Activated T-helper 17 cell treated with anti-CD3 and anti-CD28 coated beads, Interleukin-2, amount 50 U/mL, for 72 hours (primary cell): ENCODE results near the gene CAMK2G. TPM values are rescaled to one million over a fixed set of nuclear protein-coding genes. Genes with fewer than 3 reads are reported as not detected.
A peak's percentile ranks its signal among the peaks of the same experiment; 100 is the strongest.
"Not testable (repeated sequence)": the region's sequence is repeated elsewhere in the genome, so short reads cannot be mapped to it uniquely, and the experiment has no call there.

ENCODE experiments used
- ATAC-seq: fragments of 150-1000 bp; cut with Tn5 transposase; replicated peaks from 2 replicates; pipeline ENCODE4 v1.10.0; 2021; ENCODE audit warnings: mild to moderate bottlenecking, moderate library complexity
- H3K27ac Mint-ChIP-seq: one replicate; pipeline ENCODE4 v1.8.0; 2022; ENCODE audit warnings: mixed read lengths
- H3K27me3 Mint-ChIP-seq: one replicate; pipeline ENCODE4 v1.8.0; 2022; ENCODE audit warnings: mixed read lengths
- H3K36me3 Mint-ChIP-seq: one replicate; pipeline ENCODE4 v1.8.0; 2022; ENCODE audit warnings: low read depth, mild to moderate bottlenecking, mixed read lengths
- H3K4me1 Mint-ChIP-seq: one replicate; pipeline ENCODE4 v1.8.0; 2022; ENCODE audit warnings: mixed read lengths
- H3K4me3 Mint-ChIP-seq: one replicate; pipeline ENCODE4 v1.8.0; 2022; ENCODE audit warnings: mild to moderate bottlenecking, mixed read lengths
- H3K9me3 Mint-ChIP-seq: one replicate; pipeline ENCODE4 v1.8.0; 2022; ENCODE audit warnings: mixed read lengths
- total RNA-seq, 2 donors: library from RNA; stranded (reverse); gene quantifications; one replicate each; pipeline ENCODE4 v1.2.3, GENCODE V29; 2022

CAMK2G gene
- total RNA-seq, 2 donors from 2014 or later, result 19.5 to 23.2 TPM

- ATAC-seq, result no peak
- Mint-ChIP-seq H3K27me3 (no peaks in the 10 kb centered on the region), H3K4me1 (no peaks in the 10 kb centered on the region), H3K4me3 (no peak overlapping the region), H3K36me3 (peaks cover 73% of the 10 kb centered on the region), H3K27ac (peak overlapping the region; percentile 36), H3K9me3 (no peaks in the 10 kb centered on the region)
Measured at GRCh38 chr10:73838827-73839226, 35.5 kb downstream of the CAMK2G start.

- no peaks in the 10 kb centered on the region for H3K4me1 Mint-ChIP-seq
- no peak for ATAC-seq
- H3K9me3 Mint-ChIP-seq, result no peaks in the 10 kb centered on the region
- peaks cover 66% of the 10 kb centered on the region for H3K36me3 Mint-ChIP-seq
- H3K27me3 Mint-ChIP-seq, result no peaks in the 10 kb centered on the region
- no peak overlapping the region for H3K4me3 Mint-ChIP-seq
- no peak overlapping the region for H3K27ac Mint-ChIP-seq
Measured at GRCh38 chr10:73838008-73838567, 36.3 kb downstream of the CAMK2G start.

GRCh38 chr10:73837072-73837471, 37.3 kb downstream of the CAMK2G start:
- Mint-ChIP-seq H3K27me3 (no peaks in the 10 kb centered on the region), H3K4me3 (no peak overlapping the region), H3K36me3 (peaks cover 56% of the 10 kb centered on the region), H3K4me1 (no peaks in the 10 kb centered on the region), H3K27ac (peak overlapping the region; percentile 46), H3K9me3 (no peaks in the 10 kb centered on the region)
- ATAC-seq, result no peak

- H3K27me3 Mint-ChIP-seq, result no peaks in the 10 kb centered on the region
Measured at GRCh38 chr10:73836427-73836980, 37.9 kb downstream of the CAMK2G start.

GRCh38 chr10:73829090-73829489, 45.3 kb downstream of the CAMK2G start:
- not testable (repeated sequence) for H3K4me1 Mint-ChIP-seq, H3K4me3 Mint-ChIP-seq, H3K27ac Mint-ChIP-seq, H3K9me3 Mint-ChIP-seq, ATAC-seq, H3K36me3 Mint-ChIP-seq, H3K27me3 Mint-ChIP-seq

More at GRCh38 chr10:73836427-73836980, 37.9 kb downstream of the CAMK2G start:
- ATAC-seq, result no peak
- Mint-ChIP-seq H3K4me3 (no peak overlapping the region), H3K9me3 (no peaks in the 10 kb centered on the region), H3K36me3 (peaks cover 50% of the 10 kb centered on the region), H3K27ac (peak overlapping the region; percentile 46), H3K4me1 (no peaks in the 10 kb centered on the region)

GRCh38 chr10:73828161-73828560, 46.2 kb downstream of the CAMK2G start:
- no peaks in the 10 kb centered on the region for H3K9me3 Mint-ChIP-seq
- H3K4me3 Mint-ChIP-seq, result no peak overlapping the region
- peaks cover 6% of the 10 kb centered on the region for H3K36me3 Mint-ChIP-seq
- no peaks in the 10 kb centered on the region for H3K4me1 Mint-ChIP-seq
- ATAC-seq, result no peak
- H3K27ac Mint-ChIP-seq, result peak overlapping the region; percentile 23
- no peaks in the 10 kb centered on the region for H3K27me3 Mint-ChIP-seq

- H3K9me3 Mint-ChIP-seq, result no peaks in the 10 kb centered on the region
- no peaks in the 10 kb centered on the region for H3K4me1 Mint-ChIP-seq
- no peak for ATAC-seq
- H3K4me3 Mint-ChIP-seq, result no peak overlapping the region
- H3K36me3 Mint-ChIP-seq, result peaks cover 10% of the 10 kb centered on the region
- H3K27me3 Mint-ChIP-seq, result no peaks in the 10 kb centered on the region
- peak overlapping the region; percentile 23 for H3K27ac Mint-ChIP-seq
Measured at GRCh38 chr10:73827346-73828089, 46.8 kb downstream of the CAMK2G start.

- Mint-ChIP-seq H3K27ac (peak overlapping the region; percentile 41), H3K4me3 (no peak overlapping the region), H3K36me3 (peaks cover 12% of the 10 kb centered on the region), H3K27me3 (no peaks in the 10 kb centered on the region), H3K4me1 (no peaks in the 10 kb centered on the region), H3K9me3 (no peaks in the 10 kb centered on the region)
- ATAC-seq, result no peak
Measured at GRCh38 chr10:73824146-73824725, 50.1 kb downstream of the CAMK2G start.

GRCh38 chr10:73823391-73823790, 51.0 kb downstream of the CAMK2G start:
- Mint-ChIP-seq H3K4me1 (no peaks in the 10 kb centered on the region), H3K4me3 (no peak overlapping the region), H3K9me3 (no peaks in the 10 kb centered on the region), H3K27me3 (no peaks in the 10 kb centered on the region), H3K36me3 (peaks cover 12% of the 10 kb centered on the region), H3K27ac (peak overlapping the region; percentile 41)
- ATAC-seq, result no peak

- Mint-ChIP-seq H3K9me3 (no peaks in the 10 kb centered on the region), H3K27ac (peak overlapping the region; percentile 54)
- no peak for ATAC-seq
Measured at GRCh38 chr10:73819513-73820093, 54.8 kb downstream of the CAMK2G start.

GRCh38 chr10:73819081-73819480, 55.3 kb downstream of the CAMK2G start:
- Mint-ChIP-seq H3K4me3 (no peak overlapping the region), H3K27ac (peak overlapping the region; percentile 54), H3K36me3 (peaks cover 27% of the 10 kb centered on the region), H3K27me3 (no peaks in the 10 kb centered on the region), H3K4me1 (no peaks in the 10 kb centered on the region), H3K9me3 (no peaks in the 10 kb centered on the region)
- no peak for ATAC-seq

More at GRCh38 chr10:73819513-73820093, 54.8 kb downstream of the CAMK2G start:
- peaks cover 27% of the 10 kb centered on the region for H3K36me3 Mint-ChIP-seq
- no peaks in the 10 kb centered on the region for H3K4me1 Mint-ChIP-seq
- no peaks in the 10 kb centered on the region for H3K27me3 Mint-ChIP-seq
- H3K4me3 Mint-ChIP-seq, result no peak overlapping the region

- Mint-ChIP-seq H3K36me3 (peaks cover 32% of the 10 kb centered on the region), H3K4me1 (no peaks in the 10 kb centered on the region), H3K9me3 (no peaks in the 10 kb centered on the region), H3K4me3 (no peak overlapping the region), H3K27me3 (no peaks in the 10 kb centered on the region), H3K27ac (peak overlapping the region; percentile 52)
- no peak for ATAC-seq
Measured at GRCh38 chr10:73818402-73818801, 56.0 kb downstream of the CAMK2G start.

- Mint-ChIP-seq H3K4me1 (no peaks in the 10 kb centered on the region), H3K9me3 (no peaks in the 10 kb centered on the region), H3K27me3 (no peaks in the 10 kb centered on the region), H3K4me3 (no peak overlapping the region), H3K27ac (peak overlapping the region; percentile 52), H3K36me3 (peaks cover 36% of the 10 kb centered on the region)
- ATAC-seq, result no peak
Measured at GRCh38 chr10:73817826-73818225, 56.5 kb downstream of the CAMK2G start.

GRCh38 chr10:73816917-73817729, 57.2 kb downstream of the CAMK2G start:
- no peaks in the 10 kb centered on the region for H3K27me3 Mint-ChIP-seq
- no peak overlapping the region for H3K4me3 Mint-ChIP-seq
- no peaks in the 10 kb centered on the region for H3K9me3 Mint-ChIP-seq
- no peak for ATAC-seq
- no peak overlapping the region for H3K27ac Mint-ChIP-seq
- H3K4me1 Mint-ChIP-seq, result no peaks in the 10 kb centered on the region
- peaks cover 35% of the 10 kb centered on the region for H3K36me3 Mint-ChIP-seq
